ENCODE measurements around the gene FKRP.

The FKRP gene

DNA sequence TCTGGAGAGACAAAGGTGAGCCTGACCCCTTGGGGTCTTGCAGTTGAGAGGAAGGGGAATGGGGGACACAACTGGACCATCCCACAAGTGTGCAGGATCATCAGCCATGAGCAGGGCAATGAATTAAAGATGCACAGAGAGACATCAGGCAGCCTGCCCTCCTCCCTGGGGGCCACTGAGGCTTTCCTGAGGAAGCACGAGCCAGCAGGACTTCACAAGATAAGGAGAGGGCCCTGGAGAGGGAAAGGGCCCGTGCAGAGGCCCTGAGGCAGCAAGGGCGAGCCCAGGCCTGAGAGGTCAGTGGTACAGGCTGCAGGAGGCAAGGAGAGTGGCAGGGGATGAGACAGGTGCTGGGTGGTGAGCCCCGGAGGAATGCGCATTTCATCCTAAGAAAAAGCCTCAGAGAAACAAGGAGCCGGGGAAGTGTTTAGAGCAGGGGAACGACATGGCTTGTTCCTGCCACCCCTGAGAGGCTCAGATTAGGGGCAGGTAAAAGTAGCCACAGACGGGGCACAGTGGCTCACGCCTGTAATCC lies 19.9 kb upstream of the FKRP start:
- Mint-ChIP-seq H3K9me3 (no peaks in the 10 kb centered on the region), H3K36me3 (peaks cover 84% of the 10 kb centered on the region), H3K4me3 (no peak overlapping the region), H3K4me1 (peaks cover 40% of the 10 kb centered on the region), H3K27ac (no peak overlapping the region)
- DNase-seq (ENCODE audit: low spot score in 2 of 2) (no peak), ATAC-seq (no peak)

DNA sequence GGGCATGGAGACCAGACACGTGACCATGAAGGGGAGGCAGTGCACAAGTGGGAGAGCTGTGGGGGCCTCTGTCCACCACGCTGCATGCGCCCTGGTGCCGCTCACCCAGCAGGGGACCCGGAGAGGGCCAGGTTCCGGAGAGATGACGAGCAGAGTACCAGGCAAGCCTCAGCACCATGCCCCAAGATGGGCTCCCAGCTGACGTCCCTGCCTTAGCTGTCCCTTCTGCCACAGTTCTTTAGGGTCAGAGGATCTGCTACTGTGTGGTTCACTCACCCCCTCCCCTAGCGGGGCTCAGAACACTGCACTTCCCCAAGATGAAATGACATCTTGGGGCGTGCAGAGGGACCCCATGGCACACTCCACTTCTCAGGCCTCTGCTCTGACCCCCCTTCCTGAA lies 19.3 kb upstream of the FKRP start:
- Mint-ChIP-seq H3K36me3 (peaks cover 84% of the 10 kb centered on the region), H3K27ac (no peak overlapping the region), H3K4me3 (no peak overlapping the region), H3K4me1 (peaks cover 40% of the 10 kb centered on the region), H3K9me3 (no peaks in the 10 kb centered on the region)
- ATAC-seq (no peak), DNase-seq (ENCODE audit: low spot score in 2 of 2) (no peak)

DNA sequence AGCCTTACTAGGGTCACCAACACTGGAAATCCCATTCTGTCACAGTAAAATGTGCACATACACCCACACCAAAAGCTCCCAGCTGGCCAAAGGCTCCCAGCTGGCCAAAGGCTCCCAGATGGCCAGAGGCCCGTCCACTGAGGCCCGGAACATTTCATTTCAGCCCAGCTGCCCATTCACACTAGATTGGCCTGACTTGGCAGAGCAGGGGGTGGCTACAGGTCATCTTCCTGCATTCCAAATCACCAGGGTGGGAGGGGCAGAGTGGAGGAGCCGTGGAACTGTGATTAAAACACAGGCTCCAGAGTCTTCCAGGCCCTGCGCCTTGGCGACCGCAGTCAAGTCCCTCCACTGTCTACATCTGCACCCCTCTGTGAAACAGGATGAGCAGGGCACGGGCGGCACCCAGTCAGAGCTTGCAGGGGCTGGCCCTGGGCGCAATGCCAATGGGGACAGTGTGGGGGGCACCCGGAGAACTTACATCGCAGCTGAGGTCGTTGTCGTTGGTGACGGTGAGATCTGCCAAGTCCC lies 18.8 kb upstream of the FKRP start:
- ATAC-seq (no peak), DNase-seq (ENCODE audit: low spot score in 2 of 2) (no peak)
- H3K36me3 Mint-ChIP-seq: peaks cover 84% of the 10 kb centered on the region
- H3K4me3 Mint-ChIP-seq: no peak overlapping the region
- no peaks in the 10 kb centered on the region for H3K9me3 Mint-ChIP-seq
- no peak overlapping the region for H3K27ac Mint-ChIP-seq
- peaks cover 41% of the 10 kb centered on the region for H3K4me1 Mint-ChIP-seq

DNA sequence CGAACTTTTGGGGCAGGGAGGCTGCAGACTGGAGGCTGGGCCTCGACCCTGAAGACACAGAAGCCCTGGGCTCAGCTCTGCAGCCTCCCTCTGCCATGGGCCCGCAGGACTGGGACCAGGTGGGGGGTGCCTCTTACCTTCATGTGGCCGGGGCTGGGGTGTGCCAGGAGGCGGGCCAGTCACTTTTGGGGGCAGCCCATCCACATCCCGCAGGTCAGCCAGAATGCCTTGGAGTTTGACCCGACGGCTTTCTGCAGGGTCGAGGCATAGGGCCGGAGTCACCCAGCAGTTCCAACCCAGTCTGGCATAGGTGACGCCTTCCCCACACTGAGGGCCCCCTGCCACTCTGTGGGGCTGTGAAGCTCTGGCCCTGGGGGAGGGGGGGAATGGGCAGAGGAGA lies 18.1 kb upstream of the FKRP start:
- no peak overlapping the region for H3K4me3 Mint-ChIP-seq
- no peak overlapping the region for H3K27ac Mint-ChIP-seq
- no peak for DNase-seq (ENCODE audit: low spot score in 2 of 2)
- no peak for ATAC-seq
- no peaks in the 10 kb centered on the region for H3K9me3 Mint-ChIP-seq
- peaks cover 84% of the 10 kb centered on the region for H3K36me3 Mint-ChIP-seq
- H3K4me1 Mint-ChIP-seq: peaks cover 41% of the 10 kb centered on the region

DNA sequence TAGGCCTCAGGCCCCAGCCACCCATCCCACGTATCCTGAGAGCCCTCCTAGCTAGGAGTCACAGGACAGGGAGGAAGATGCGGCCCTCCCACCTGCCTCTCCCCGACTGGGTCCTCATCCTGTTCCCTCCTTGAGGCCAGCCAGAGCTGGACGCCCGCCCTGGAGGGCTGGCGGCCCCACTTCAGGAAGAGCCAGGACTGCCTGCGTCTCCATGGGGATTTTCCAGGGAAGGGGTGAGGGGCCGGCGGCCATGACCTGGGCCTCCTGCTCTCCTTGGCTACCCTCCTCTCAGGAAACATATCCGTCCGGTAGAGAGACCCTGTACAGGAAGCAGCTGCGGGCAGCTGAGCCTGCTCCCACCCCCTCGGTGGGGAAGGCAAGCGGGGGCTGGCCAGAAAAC lies 17.6 kb upstream of the FKRP start:
- Mint-ChIP-seq H3K36me3 (peaks cover 85% of the 10 kb centered on the region), H3K4me3 (no peak overlapping the region), H3K4me1 (peaks cover 39% of the 10 kb centered on the region), H3K9me3 (no peaks in the 10 kb centered on the region), H3K27ac (peak overlapping the region; percentile 76)
- no peak for DNase-seq (ENCODE audit: low spot score in 2 of 2)
- no peak for ATAC-seq

DNA sequence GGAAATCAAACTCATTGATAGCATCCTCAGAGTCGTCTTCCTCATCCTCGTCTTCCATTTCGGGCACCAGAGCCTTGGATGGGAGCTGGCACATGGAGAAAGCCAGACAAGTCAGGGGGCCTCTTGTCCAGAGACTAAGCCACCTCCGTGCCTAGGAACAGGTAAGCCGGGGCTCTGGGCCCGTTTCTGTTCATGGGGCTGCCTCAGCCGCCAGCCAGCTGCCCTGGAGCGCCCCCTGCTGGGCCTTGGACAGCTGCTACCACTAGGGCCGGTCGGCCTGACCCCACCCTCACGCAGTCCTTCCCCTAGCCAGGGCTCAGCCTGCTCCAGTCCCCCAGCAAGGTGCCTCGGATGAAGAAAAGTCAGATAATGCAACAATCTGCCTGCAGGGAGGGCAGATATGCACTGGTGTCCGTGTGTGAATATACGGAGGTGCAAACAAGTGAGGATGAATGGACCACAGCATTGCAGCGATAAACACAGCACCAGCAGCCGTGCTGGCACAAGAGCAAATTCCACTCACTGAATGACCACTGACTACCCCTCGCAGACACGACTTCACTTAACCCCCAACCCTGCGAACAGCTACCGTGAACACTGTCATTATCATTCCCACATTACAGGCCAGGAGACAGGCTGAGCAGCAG lies 17.0 kb upstream of the FKRP start:
- Mint-ChIP-seq H3K36me3 (peaks cover 85% of the 10 kb centered on the region), H3K4me3 (no peak overlapping the region), H3K4me1 (peaks cover 33% of the 10 kb centered on the region), H3K27ac (peak overlapping the region; percentile 76), H3K9me3 (no peaks in the 10 kb centered on the region)
- ATAC-seq (peak; percentile 88), DNase-seq (ENCODE audit: low spot score in 2 of 2) (peak; percentile 78 to 85)

DNA sequence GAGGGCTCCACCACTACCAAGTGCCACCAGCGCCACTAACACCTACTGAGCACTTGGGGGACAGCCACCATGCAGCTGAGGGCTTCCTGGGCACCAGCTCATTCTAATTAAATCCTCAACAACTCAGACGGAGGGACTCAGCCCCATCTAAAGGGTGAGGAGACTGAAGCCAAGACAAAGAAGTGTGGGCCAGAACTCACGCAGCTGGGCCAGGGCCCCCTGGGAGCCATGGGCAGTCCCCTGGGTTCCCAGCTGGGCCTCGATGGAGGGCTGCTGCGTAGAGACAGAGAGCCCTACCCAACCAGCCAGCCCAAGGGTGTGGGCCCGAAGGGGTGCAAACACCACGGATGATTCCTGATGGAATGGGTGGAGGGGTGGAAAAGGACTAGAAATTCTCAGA lies 16.2 kb upstream of the FKRP start:
- H3K36me3 Mint-ChIP-seq: peaks cover 85% of the 10 kb centered on the region
- H3K4me3 Mint-ChIP-seq: no peak overlapping the region
- peaks cover 33% of the 10 kb centered on the region for H3K4me1 Mint-ChIP-seq

DNA sequence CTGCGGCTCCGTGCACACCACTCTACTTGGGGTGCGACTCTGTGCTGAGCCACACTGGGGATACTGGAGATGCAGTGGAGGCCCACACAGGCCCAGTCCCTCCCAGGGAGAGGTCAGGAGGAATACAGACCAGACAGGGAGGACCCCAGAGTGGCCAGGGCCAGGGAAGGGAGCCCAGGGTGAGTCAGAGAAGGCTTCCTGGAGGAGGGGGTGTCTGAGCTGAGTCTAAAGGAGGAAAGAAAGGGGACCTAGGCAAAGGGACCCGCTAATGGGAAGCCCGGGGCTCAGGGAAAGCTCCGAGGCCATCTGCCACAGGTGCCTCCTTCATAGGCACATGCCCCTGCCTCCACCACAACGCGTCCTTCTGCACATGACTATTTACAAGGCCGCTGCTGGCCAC lies 15.7 kb upstream of the FKRP start:
- DNase-seq (ENCODE audit: low spot score in 2 of 2) (no peak), ATAC-seq (no peak)
- H3K36me3 Mint-ChIP-seq: peaks cover 85% of the 10 kb centered on the region
- H3K27ac Mint-ChIP-seq: no peak overlapping the region
- no peak overlapping the region for H3K4me3 Mint-ChIP-seq
- no peaks in the 10 kb centered on the region for H3K9me3 Mint-ChIP-seq
- peaks cover 33% of the 10 kb centered on the region for H3K4me1 Mint-ChIP-seq

More for the DNA sequence above, 16.2 kb upstream of the FKRP start:
- no peaks in the 10 kb centered on the region for H3K9me3 Mint-ChIP-seq
- ATAC-seq: no peak
- DNase-seq (ENCODE audit: low spot score in 2 of 2): no peak
- no peak overlapping the region for H3K27ac Mint-ChIP-seq

DNA sequence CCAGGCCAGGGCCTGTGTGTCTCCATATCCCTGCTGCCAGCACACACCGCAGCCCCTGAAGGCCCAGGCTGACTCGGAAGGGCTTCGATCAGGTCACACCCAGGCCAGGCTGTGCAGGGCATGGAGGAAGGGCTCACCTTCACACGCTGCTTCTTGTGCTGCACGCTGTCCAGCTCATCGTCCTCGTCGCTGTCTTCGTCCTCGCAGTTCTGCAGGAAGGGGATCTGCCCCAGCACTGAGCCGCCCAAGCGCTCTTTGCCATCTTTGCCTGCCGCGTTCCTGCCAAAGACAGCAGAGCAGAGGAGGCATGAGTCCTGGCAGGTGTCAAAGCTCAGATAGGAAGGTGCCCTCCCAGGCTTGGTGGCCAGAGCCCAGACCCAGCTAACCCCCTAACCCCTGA lies 15.3 kb upstream of the FKRP start:
- H3K4me1 Mint-ChIP-seq: peaks cover 33% of the 10 kb centered on the region
- no peak overlapping the region for H3K4me3 Mint-ChIP-seq
- DNase-seq (ENCODE audit: low spot score in 2 of 2) (no peak), ATAC-seq (no peak)
- no peaks in the 10 kb centered on the region for H3K9me3 Mint-ChIP-seq
- H3K36me3 Mint-ChIP-seq: peaks cover 85% of the 10 kb centered on the region
- peak overlapping the region; percentile 89 for H3K27ac Mint-ChIP-seq

DNA sequence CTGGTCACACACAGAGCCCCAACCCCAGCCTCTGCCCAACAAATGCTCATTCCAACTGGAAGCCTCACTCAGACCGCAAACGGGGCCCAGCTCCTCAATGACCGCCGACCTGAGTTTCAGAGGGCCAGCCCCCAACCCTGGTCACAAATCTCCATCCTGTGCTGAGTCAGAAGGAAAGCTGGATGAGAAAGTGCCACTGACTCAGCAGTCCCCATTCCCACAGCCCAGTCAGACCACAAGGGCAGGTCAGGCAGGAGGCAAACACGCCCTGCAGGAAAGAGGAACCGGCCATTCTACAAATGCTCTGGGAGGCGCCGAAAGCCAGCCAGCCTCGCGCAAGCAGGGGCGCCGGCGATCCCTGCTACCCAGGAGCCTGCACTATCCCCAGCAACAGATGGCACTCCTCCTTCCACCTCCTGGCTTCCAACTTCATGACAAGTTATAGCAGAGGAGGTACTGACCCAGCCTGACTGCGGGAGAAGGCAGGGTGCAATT lies 14.8 kb upstream of the FKRP start:
- Mint-ChIP-seq H3K27ac (peak overlapping the region; percentile 89), H3K4me3 (no peak overlapping the region), H3K36me3 (peaks cover 85% of the 10 kb centered on the region), H3K9me3 (no peaks in the 10 kb centered on the region), H3K4me1 (peaks cover 33% of the 10 kb centered on the region)
- no peak for DNase-seq (ENCODE audit: low spot score in 2 of 2)
- no peak for ATAC-seq

DNA sequence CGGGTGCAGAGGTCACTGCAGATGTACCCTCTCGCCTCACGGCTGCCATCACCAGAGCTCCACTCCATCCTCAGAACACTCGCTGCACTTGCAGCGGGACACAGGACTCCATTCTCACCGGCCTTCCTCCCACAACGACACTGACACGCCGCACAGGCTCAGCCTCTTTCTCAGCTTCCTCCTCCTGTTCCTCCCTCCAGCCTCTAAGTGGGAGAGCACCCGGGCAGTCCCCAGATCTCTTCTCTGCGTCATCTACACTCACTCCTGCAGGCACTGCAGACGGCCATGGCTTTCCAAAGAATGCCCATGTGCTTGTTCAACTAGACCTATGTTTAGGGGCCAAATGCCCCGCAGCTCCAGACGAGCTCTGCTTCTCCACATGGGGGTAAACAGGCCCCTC lies 14.3 kb upstream of the FKRP start:
- peaks cover 33% of the 10 kb centered on the region for H3K4me1 Mint-ChIP-seq
- H3K27ac Mint-ChIP-seq: peak overlapping the region; percentile 89
- DNase-seq (ENCODE audit: low spot score in 2 of 2) (no peak), ATAC-seq (no peak)
- H3K9me3 Mint-ChIP-seq: no peaks in the 10 kb centered on the region
- H3K4me3 Mint-ChIP-seq: no peak overlapping the region
- H3K36me3 Mint-ChIP-seq: peaks cover 84% of the 10 kb centered on the region

DNA sequence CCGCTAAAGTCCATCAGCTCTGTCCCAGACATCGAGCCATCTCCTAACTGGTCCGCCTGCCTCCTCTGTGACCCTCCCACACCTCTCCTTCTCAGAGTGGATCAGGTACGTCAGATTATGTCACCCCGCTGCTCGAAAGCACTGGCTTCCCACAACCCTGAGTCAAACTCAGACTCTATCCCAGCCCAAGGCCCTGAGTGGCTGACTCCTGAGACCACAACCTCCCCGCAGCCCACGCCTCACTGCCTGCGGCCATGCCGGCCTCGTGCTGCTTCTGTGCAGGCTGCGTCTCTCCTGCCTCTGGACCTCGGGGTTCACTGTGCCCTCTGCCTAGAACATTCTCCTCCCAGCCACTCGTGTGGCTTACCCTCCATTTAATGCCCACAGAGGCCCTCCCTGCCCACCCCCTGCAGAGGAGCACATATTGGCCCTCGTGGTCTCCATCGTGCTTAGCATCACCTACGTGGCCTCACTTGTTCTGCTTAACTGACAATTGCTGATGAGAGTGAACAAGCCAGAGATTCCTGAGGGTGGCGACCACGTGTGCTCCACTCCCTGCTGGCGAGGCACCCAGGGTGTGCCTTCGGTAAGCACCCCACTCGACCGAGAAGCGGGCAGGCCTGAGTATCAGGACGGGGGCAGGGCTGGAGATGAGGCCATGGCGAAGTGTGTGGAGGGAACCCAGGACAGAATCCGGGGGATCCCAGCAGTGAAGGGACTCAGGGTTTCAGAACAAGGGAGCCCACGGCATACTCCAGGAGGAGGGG lies 13.5 kb upstream of the FKRP start:
- Mint-ChIP-seq H3K36me3 (peaks cover 84% of the 10 kb centered on the region), H3K9me3 (no peaks in the 10 kb centered on the region), H3K4me1 (peaks cover 33% of the 10 kb centered on the region), H3K27ac (peak overlapping the region; percentile 89), H3K4me3 (no peak overlapping the region)
- DNase-seq (ENCODE audit: low spot score in 2 of 2) (no peak), ATAC-seq (no peak)

DNA sequence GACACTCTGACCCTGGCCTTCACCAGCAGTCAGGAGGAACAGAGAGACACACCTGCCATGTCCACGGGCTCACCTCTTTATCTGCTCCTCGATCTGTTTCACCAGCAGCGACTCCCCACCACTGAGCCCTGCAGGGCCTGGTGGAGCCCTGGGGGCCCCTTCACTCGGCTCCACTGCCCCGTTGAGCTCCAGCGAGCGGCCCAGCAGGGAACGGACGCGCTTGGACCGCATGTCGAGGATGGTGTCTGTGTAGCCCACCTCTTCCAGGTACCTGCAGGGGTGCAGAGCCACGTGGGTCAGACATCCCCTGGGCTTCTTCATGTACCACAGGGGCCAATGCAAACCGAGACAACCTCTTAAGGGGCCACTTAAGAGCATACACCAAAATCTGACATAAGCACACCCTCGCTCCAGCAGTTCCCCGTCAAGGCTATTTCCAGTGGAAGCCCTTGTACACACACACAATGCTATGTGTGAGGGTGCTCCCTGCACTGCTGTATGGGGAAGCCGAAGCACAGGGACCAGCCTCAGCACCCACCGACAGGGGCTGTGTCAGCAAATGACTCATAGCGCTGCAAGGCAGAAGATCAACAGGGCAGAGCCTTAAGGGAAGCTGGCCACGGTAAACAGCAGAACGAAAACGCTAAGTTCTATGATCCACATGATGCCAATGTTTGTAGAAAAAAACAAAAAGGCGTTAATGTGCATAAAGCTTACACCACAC lies 12.7 kb upstream of the FKRP start:
- DNase-seq (ENCODE audit: low spot score in 2 of 2) (no peak), ATAC-seq (no peak)
- Mint-ChIP-seq H3K27ac (no peak overlapping the region), H3K36me3 (peaks cover 91% of the 10 kb centered on the region), H3K9me3 (no peaks in the 10 kb centered on the region), H3K4me3 (no peak overlapping the region), H3K4me1 (peaks cover 33% of the 10 kb centered on the region)

DNA sequence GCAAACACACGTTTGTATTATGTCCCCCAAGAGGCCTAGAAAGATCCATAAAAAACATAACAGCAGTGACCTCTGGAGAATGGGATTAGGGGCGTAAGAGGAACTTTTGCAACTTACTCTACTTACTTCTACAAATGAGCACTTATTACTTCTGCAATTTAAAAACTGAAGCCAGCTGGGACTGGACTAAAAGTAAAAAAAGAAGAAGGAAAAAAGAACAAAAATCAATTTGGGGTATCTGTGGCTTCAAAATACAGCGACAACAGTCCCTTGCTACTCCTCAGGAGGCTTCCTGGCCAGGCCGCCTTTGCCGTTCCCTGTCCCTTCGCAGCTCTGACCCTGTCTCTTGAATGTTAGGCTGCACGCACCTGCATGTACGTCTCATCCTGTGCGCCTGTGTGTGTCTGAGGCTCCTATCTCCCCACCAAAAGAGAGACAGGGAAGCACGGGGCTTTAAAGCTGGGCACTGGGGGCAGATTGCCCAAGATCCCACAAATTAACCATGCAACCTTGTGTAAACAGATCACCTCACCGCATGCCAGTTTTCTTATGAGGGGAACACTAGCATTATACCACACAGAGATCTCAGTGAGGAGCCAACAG lies 12.1 kb upstream of the FKRP start:
- no peak for ATAC-seq
- H3K36me3 Mint-ChIP-seq: peaks cover 91% of the 10 kb centered on the region
- DNase-seq (ENCODE audit: low spot score in 2 of 2): no peak

More for the DNA sequence above, 12.1 kb upstream of the FKRP start:
- Mint-ChIP-seq H3K4me1 (peaks cover 28% of the 10 kb centered on the region), H3K4me3 (no peak overlapping the region), H3K27ac (peak overlapping the region; percentile 76), H3K9me3 (no peaks in the 10 kb centered on the region)

All from stimulated activated effector memory CD8-positive, alpha-beta T cell treated with anti-CD3 and anti-CD28 coated beads, Interleukin-12 subunit alpha, Interleukin-12 subunit beta, amount 100 ng/mL, for 72 hours (primary cell).